Hematopoietic multipotent progenitor cell treated with erythropoietin and hydrocortisone succinate and interleukin-3 and kit ligand, for 17 days (in vitro differentiated cells): ENCODE measurements around the gene OR52N2.

Experiments used
- DNase-seq: peaks from one replicate; pipeline ENCODE4 v3.0.0-alpha.2; 2015; ENCODE audit warnings: low spot score

OR52N2 gene

GRCh38 chr11:5808500-5809121 is at the start of gene OR52N2:
Gene OR52N2 (plus strand): TSS chr11:5808924. CDS start chr11:5820336, 11,412 bp downstream.
- DNase-seq = peak; percentile 84

- DNase-seq = no peak
These were observed 41.7 kb upstream of the OR52N2 start for GRCh38 chr11:5767056-5767455.

GRCh38 chr11:5783255-5783654 is 25.5 kb upstream of the OR52N2 start, which contains the start of gene OR52N5:
Gene OR52N5 (minus strand): TSS chr11:5783355. CDS start chr11:5778634, 4,721 bp downstream.
- no peak for DNase-seq

GRCh38 chr11:5791165-5791564 is 17.6 kb upstream of the OR52N2 start, which contains the start of gene OR52N1:
Gene OR52N1 (minus strand): TSS chr11:5791265. CDS start chr11:5788816, 2,449 bp downstream.
- DNase-seq = no peak

- no peak for DNase-seq
These were observed 12.2 kb upstream of the OR52N2 start for GRCh38 chr11:5796541-5796940.

- DNase-seq = no peak
These were observed 4.7 kb upstream of the OR52N2 start for GRCh38 chr11:5803982-5804381.

- DNase-seq = no peak
These were observed 1.1 kb upstream of the OR52N2 start for GRCh38 chr11:5807580-5807979.

GRCh38 chr11:5809122-5809519 is 397 bp downstream of the OR52N2 start:
- no peak for DNase-seq

GRCh38 chr11:5809905-5810795 is 1.4 kb downstream of the OR52N2 start:
- no peak for DNase-seq

- DNase-seq = no peak
These were observed 6.8 kb downstream of the OR52N2 start for GRCh38 chr11:5815534-5815933.

- DNase-seq = no peak
These were observed 9.6 kb downstream of the OR52N2 start for GRCh38 chr11:5818245-5818886.

GRCh38 chr11:5831196-5831829 is 22.6 kb downstream of the OR52N2 start:
- no peak for DNase-seq

GRCh38 chr11:5833446-5833845 is 24.7 kb downstream of the OR52N2 start:
- no peak for DNase-seq

GRCh38 chr11:5837695-5838094 is 29.0 kb downstream of the OR52N2 start:
- no peak for DNase-seq

GRCh38 chr11:5841797-5842196 is 33.1 kb downstream of the OR52N2 start, which contains the start of gene OR52E6:
Gene OR52E6 (minus strand): TSS chr11:5841897. CDS start chr11:5841897, 0 bp downstream.
- DNase-seq = no peak

GRCh38 chr11:5846701-5847100 is 38.0 kb downstream of the OR52N2 start:
- DNase-seq = no peak

- no peak for DNase-seq
These were observed 39.0 kb downstream of the OR52N2 start for GRCh38 chr11:5847711-5848110.

GRCh38 chr11:5851002-5851401 is 42.3 kb downstream of the OR52N2 start:
- DNase-seq = no peak

- DNase-seq = no peak
These were observed 48.9 kb downstream of the OR52N2 start, which contains the start of gene OR52E8 for GRCh38 chr11:5857590-5857989. Gene OR52E8 (minus strand): TSS chr11:5857690. CDS start chr11:5857690, 0 bp downstream.

- no peak for DNase-seq
These were observed 57.1 kb downstream of the OR52N2 start for GRCh38 chr11:5865826-5866225.
